GM18873 (cell line): Measurements from ENCODE around the gene INPP5D.
"Not testable (repeated sequence)": the region's sequence is repeated elsewhere in the genome, so short reads cannot be mapped to it uniquely, and the experiment has no call there.

Source experiments
- ATAC-seq: cut with Tn5 transposase; IDR thresholded peaks from one replicate; pipeline ENCODE4 v1.9.1; 2021; ENCODE audit warnings: mild to moderate bottlenecking, moderate library complexity, moderate number of reproducible peaks; ENCODE audit not compliant: unreplicated experiment, low FRiP score

The INPP5D gene

DNA sequence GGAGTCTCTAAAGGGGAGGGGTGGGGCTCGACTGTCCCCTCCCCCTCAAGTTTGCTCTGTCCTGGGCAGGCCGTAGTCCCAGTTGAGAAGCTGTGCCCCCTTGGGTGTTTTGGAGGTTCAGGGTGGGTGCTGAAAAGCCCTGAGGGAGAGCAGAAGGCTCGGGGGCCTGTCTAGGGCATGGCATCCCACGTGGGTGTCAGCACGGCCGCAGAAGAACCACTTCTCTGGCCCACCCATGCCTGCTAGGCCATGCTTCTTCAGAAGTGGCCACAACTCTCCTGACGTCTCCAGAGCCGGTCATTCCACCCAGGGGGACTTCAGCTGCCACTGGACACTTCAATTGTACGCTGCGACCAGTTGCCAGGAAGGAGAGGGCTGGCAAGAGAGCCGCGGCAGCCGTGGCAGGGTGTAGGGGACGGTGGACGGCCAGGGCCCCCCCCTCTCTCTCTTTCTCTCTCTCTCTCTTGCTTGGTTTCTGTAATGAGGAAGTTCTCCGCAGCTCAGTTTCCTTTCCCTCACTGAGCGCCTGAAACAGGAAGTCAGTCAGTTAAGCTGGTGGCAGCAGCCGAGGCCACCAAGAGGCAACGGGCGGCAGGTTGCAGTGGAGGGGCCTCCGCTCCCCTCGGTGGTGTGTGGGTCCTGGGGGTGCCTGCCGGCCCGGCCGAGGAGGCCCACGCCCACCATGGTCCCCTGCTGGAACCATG lies at the start of gene INPP5D:
Gene INPP5D, plus strand, starts transcription at position 546 of the 704 bp plus-strand sequence. Its CDS starts 137 bp downstream, at position 683.
- peak; percentile 38 for ATAC-seq

DNA sequence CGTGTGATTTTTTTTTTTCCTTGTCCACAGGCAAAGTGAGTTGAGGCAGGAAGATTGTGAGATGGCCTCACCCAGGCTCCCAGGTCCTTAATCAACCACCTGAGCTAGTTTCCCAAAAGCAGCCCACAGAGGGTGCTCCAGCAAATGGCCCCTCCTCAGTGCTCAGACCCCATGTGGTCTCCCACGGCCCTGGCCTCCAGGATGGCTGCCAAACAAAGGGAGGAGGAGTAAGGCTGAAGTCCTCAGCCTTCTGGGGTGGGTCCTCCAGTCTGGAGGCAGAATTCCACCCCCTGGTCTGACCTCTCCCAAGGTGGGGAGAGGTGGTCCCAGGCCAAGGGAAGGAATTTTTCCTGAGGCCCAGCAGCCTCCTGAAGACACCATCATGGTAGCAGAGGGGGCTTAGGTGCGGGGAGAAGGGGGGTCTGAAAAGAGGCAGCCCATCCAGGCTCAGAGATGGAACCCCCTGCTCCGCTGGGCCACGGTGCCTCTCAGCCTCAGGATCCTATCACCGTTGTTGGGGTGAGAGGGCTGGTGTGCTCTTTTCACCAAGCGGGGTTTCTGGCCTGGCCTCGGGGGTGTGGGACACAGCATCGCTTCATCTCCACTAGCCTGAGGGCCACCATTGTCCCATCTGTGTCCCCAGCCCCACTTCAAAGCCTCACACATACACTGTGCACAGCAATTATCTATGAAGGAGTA lies 49.4 kb upstream of the INPP5D start:
- ATAC-seq: no peak

DNA sequence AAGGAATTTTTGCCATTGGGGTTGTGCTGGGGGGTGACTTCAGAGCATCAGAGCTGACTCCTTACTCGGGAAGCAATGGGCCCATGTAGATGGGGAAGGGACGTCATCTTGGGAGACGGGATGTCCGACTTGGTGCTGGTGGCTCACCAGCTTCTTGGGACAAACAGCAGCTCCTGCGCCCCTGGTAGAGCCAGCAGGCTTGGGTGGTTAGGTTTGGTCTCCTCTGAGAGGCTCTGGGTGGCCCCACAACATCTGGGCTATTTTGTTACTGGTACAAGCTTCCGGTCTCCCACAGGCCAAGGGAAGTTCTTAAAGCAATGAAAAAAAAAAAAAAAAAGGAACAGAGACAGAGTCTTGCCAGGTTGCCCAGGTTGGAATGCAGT lies 48.9 kb upstream of the INPP5D start:
- ATAC-seq: no peak

DNA sequence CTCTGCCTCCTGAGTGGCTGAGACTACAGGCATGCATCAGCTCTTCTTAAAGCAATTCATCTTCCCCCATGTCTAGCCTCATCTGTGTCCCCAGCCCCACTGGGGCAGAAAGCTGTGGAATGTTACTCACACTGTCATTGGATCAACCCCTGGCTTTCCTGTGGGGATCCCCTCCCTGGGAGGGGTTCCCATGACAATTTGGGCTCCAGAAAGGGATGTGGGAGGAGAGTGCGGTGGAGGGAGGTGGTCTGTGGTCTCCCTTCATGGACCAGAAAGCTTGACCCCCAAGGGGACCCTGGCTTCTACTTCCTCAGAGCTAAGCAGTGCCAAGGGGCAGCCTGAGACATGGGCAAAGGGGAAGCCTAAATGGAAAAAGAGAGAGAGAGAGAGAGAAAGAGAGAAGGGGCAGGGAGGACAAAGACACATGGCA lies 48.4 kb upstream of the INPP5D start:
- ATAC-seq: no peak

DNA sequence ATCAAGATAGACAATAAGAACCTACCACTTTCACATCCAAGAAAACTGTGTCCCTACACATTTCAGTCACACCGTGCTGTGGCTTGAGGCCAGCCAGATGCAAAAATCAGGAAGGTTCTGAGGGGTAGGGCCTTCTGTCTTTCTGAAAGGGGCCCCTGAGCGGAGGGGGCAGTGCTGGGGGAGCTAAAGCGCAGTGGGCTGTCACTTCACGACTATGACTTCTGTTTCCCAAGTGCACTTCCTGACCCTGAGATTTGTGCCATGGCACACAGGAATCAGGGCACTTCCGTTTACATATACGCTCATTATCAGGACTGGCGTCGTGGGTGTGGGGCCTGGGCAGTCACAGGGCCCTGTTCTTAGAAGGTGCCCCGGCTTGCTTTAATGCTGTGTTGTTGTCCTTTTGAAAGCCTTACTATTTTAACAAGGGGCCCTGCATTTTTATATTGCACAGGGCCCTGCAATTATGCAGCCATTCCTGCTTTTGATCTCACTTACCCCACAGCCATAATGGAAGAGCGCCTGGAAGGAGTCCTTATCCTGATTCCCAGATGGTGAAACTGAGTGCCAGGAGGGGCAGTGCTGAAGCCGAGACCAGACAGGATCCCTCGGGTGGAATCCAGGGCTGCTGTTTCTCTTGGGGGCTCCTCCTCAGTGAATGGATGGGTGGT lies 47.7 kb upstream of the INPP5D start:
- no peak for ATAC-seq

DNA sequence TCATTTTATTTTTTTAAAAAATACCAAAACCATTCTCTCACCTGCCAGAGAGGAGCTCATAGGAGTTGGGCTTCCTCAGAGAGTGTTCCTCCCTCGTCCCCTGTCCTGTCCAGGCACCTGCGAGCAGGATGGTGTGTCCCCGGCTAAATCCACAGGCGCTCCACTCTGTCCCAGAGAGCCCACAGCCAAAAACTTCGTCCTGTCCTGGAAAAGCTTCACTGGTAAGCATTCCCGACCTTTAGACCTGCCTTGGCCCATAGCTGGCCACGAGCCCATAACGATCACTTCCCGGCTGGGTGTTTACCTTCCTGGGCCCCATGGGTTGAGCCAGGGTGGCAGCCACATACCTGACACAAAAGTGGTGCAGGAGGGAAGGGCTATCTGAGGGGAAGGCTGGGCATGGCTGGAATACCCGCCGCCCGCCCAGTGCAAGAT lies 47.1 kb upstream of the INPP5D start, which contains the start of gene NGEF:
Gene NGEF, minus strand, starts transcription at position 230 of the 435 bp plus-strand sequence. CDS start 38,366 bp downstream, outside the sequence.
- no peak for ATAC-seq

DNA sequence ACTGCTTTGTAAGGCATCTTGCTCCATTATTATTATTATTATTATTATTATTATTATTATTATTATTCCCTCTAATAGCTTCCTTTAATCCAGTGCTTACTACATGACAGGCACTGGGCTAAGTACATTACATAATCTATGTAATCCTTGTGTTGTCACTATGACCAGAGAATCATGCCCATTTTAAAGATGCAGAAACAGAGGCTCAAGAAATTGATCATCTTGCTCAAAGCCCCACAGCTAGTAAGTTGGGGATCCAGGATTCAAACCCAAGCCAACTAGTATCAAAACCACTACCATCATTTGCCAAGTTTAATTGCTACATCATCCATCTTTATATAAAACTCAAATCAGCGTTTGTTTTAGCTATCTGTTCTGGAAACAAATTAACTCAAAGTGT lies 46.5 kb upstream of the INPP5D start:
- ATAC-seq: no peak

DNA sequence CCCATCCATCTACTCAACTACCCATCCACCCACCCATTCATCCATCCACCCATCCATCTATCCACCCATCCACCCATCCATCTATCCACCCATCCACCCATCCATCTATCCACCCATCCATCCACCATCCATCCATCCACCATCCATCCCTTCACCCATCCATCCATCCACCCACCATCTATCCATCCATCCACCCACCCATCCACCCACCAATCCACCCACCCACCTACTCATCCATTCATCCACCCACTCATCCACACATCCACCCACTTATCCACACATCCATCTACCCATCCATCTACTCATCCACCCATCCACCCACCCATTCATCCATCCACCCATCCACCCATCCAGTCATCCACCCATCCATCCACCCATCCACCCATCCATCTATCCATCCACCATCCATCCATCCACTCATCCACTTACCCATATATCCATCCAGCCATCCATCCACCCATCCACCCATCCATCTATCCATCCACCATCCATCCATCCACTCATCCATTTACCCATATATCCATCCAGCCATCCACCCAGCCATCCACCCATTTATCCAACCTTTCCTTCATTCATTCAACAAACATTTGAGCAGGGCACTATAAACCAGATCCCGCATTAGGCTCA lies 45.0 kb upstream of the INPP5D start:
- no peak for ATAC-seq

DNA sequence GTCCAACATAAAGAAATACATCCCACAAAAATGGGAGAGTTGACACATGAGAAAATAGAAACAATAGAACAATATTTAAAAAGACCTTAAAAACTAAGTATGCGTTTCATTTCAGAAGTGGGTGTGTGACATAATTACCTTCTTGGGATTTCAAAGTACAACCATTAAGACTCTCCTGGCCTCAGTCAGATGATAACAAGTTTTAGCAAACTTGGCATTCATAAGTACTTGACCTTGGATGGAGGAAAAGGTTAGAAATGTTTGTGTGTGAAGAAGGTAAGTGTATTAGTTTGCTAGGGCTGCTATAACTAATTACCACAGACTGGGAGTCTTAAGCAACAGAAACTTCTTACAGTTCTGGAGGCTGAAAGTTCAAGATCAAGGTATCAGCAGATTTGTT lies 42.2 kb upstream of the INPP5D start:
- ATAC-seq: no peak

DNA sequence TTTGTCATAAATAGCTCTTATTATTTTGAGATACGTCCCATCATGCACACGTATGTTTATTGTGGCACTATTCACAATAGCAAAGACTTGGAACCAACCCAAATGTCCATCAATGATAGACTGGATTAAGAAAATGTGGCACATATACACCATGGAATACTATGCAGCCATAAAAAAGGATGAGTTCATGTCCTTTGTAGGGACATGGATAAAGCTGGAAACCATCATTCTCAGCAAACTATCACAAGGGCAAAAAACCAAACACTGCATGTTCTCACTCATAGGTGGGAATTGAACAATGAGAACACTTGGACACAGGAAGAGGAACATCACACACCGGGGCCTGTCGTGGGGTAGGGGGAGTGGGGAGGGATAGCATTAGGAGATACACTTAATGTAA lies 40.5 kb upstream of the INPP5D start:
- ATAC-seq: not testable (repeated sequence)

DNA sequence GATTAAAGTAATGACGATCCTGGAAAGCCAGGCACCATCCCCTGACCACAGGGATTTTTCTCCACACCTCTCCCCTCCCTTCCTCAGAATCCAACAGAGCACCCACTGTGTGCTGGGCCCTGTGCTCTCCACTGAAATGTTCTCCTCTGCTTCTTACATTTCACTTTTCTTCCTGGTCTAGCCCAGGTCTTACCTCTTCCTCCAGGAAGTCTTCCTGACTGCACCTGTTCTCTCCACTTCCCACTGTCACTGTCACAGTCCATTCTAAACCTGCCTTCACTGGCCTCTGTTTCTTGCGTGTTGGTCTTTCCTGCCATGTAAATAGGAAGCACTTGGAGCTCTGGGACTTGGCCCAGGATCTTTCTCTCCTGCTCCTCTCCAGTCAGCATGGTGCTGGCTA lies 39.7 kb upstream of the INPP5D start:
- ATAC-seq: no peak

DNA sequence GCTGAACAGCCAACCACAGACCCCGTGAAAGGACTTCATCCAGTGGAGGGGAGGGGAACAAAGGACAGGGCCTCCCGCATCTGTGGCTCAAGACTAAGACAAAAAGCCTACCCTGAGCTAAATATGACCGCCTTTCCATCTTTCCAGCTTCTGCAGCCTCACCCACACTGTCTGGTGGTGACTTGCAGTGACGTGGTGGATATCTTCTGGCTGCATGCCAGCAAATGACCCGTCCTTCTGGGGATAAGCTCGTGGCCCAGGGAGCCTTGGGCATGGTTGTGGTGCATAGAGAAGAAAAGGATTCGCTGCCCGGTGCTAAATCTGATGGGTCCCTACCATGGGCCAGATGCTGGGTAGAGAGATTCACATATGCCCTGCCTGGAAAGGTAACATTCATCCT lies 38.4 kb upstream of the INPP5D start:
- ATAC-seq: no peak

DNA sequence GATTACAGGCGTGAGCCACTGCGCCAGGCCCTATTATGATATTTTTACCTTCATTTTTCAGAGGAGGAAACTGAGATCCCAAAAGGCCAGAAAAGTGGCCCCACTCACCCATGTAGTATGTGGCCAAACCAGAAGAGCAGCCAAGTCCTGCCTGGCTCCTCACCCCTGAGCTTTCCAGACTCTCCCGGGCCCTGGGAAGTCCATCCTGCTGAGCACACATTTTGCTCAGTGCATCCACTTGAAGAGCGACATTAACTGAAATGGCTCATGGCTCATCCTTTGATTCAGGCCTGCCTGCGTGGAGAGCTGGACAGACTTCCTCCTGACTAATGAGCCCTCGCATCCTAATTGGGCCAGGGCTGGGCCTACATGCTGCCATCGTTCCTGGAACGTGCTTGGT lies 37.6 kb upstream of the INPP5D start:
- ATAC-seq: no peak

DNA sequence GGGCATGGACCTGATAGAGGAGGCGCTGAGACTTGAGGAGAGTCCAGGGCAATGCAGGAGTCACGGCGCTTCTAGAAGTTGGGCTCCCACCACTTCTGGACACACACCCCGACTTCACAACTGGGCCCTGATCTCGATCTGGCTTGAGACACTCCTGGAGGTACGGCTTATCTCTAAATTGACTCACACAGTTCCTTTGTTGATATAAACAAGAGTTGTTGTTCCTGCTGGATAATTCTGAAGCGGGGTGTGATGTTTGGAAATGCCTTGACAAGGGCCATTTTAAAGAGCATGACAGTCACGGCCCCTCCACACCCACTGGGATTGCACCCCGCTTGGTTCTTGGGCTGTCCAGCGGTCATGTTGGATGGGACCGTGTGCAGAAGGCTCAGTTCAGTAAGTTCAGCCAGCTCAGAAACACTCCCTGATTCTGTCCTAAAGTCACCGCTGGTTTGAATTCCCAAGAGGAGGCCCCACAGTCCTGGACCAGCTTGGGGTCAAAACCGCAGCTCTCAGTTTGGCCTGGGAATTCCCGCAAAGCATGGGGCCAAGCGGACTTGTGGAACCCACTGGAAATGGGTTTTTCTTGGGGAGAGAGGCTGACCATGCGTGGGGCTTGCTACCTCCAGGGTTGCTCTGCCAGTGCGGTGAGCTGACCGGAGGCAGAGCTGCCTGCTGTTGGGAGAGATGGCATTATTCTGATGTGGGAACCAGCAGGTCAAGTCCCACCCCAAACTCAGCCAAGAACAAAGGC lies 37.0 kb upstream of the INPP5D start:
- ATAC-seq: no peak

DNA sequence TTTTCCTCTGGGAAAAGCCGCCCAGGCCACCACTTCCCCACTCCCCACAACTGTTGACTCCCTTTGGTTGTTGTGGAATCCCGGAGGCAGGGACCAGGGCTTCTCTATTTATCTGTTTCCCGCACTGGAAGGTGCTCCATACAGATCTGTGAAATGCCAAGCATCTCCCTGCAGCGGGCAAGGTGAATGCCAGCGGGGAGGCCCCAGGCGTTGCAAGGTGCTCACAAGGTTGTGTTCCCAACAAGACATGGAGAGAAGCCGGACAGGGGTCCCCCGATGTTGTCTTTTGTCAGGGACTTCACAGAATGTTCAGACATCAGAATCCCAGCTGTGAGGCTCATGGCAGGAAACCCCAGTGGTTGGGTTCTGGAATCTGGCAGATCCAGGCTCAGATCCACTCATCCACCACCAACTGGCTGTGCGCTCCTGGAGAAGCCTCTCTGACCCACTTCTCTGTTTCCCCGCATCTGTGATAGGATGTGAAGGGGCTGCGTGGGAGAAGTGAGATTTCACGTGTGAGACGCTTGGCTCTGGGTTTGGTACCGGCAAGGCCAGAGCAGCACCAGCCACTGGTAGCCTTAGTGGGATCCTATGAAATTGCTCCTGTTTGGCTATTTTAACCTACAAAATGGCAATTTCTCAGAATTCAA lies 36.3 kb upstream of the INPP5D start:
- no peak for ATAC-seq

DNA sequence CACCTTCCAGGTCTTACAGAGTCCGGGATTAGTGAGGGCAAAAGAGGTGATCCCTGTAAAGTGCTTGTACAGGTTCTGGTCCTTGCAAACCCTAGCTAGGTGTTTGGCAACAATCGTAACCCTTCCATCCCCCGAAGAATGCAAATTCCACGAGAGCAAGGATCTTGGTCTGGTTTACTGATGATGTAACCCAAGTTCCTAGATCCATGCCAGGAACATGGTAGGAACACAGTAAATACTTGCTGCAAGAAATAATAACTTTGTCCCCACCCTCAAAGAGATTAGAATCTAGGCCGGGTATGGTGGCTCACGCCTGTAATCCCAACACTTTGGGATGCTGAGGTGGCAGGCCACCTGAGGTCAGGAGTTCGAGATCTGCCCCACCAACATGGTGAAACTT lies 34.4 kb upstream of the INPP5D start:
- ATAC-seq: no peak

DNA sequence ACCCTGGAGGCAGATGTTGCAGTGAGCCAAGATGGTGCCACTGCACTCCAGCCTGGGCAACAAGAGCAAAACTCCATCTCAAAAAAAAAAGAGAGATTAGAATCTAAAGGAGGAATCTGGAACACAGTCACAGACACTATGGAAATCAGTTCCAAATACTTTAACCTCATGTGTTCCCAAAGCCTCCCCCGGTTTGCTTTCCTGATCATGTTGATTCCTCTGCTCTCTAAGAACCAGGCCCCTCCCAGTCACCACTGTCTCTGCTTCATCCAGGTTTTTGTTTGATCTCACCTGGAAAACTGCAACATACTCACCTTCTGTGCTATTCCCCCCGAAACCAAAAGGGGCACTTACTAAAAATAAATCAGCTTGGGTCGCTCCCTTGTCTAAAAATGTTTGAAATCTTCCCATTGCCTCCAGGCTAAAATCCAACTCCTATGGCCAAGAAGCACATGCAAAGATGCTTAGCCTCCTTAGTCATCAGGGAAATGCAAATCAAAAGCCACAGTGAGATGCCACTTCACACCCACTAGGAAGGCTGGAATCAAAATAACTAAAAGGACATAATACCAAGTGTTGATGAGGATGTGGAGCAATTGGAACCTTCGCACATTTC lies 33.8 kb upstream of the INPP5D start:
- no peak for ATAC-seq

DNA sequence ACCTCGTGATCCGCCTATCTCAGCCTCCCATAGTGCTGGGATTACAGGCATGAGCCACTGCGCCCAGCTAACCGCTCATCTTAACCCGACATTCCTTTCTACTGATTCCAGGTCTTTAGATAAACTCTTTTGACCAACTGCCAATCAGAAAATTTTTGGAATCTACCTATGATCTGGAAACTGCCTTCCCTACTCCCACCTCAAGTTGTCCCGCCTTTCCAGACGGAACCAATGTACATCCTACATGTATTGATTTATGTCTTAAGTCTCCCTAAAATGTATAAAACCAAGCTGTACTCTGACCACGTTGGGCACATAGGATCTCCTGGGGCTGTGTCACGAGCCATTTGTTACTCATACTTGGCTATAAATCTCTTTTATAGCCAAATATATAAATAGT lies 30.8 kb upstream of the INPP5D start:
- ATAC-seq: no peak
